Measurements from ENCODE around the gene PDHX.

- TF ChIP-seq, protein P1, sequence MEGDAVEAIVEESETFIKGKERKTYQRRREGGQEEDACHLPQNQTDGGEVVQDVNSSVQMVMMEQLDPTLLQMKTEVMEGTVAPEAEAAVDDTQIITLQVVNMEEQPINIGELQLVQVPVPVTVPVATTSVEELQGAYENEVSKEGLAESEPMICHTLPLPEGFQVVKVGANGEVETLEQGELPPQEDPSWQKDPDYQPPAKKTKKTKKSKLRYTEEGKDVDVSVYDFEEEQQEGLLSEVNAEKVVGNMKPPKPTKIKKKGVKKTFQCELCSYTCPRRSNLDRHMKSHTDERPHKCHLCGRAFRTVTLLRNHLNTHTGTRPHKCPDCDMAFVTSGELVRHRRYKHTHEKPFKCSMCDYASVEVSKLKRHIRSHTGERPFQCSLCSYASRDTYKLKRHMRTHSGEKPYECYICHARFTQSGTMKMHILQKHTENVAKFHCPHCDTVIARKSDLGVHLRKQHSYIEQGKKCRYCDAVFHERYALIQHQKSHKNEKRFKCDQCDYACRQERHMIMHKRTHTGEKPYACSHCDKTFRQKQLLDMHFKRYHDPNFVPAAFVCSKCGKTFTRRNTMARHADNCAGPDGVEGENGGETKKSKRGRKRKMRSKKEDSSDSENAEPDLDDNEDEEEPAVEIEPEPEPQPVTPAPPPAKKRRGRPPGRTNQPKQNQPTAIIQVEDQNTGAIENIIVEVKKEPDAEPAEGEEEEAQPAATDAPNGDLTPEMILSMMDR (IDR thresholded peaks at IDR 0.05) = no peak
- no peak for TF ChIP-seq POLR2AphosphoS5 (IDR thresholded peaks at IDR 0.05)
Measured at GRCh38 chr11:35040221-35040942, 124.0 kb downstream of the PDHX start.

All from gastroesophageal sphincter (tissue), 3 donors.